Measurements from ENCODE around the gene LAGE3. TPM values are rescaled to one million over a fixed set of nuclear protein-coding genes. Genes with fewer than 3 reads are reported as not detected.

Gene LAGE3
- total RNA-seq: 22.3 and 23.5 TPM in 2 replicates

GRCh38 chrX:154478728-154479622, at the start of gene LAGE3:
TSS of gene LAGE3 (minus strand) at chrX:154479281. CDS start at chrX:154478915, 366 bp downstream.

GRCh38 chrX:154515966-154516655, 37.0 kb upstream of the LAGE3 start, which contains the start of gene FAM3A:
TSS of gene FAM3A (minus strand) at chrX:154516232. CDS start at chrX:154515772, 460 bp downstream.

DNA sequence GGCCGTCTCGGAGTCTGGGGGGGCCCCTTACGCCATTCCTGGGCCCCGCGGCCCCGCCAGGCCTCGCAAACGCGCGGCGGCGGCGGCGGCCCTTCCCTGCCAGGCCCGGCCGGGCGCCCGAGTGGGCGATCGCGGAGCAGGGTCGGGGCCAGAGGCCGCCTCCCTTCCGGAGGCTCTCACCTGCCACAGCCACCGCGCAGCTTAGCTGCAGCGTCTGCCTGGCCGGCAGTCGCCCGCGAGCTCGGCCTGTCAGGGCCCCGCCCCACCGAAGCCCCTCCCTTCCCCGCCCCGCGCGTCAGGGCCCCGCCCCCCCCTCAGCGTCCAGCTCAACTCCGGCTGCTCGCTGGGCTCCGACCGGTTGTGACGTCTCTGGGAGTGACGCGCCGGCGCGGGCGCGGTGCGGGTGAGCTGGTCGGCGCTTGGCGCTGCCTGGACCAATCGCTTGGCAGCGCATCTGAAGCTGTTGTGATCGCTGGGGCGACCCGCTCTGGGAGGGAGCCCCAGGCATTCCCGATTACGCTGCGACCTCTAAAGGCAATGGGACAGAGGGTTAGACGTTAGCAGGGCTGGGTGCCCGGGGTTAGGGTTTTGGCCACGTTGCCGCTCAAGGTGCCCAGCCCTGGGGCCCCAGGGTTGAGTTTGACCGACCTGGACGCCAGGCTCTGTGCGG, 11.5 kb upstream of the LAGE3 start, which contains the start of gene SLC10A3:
Gene SLC10A3, minus strand, starts transcription at position 216 of the 670 bp plus-strand sequence. CDS start 1,689 bp downstream, outside the sequence.

DNA sequence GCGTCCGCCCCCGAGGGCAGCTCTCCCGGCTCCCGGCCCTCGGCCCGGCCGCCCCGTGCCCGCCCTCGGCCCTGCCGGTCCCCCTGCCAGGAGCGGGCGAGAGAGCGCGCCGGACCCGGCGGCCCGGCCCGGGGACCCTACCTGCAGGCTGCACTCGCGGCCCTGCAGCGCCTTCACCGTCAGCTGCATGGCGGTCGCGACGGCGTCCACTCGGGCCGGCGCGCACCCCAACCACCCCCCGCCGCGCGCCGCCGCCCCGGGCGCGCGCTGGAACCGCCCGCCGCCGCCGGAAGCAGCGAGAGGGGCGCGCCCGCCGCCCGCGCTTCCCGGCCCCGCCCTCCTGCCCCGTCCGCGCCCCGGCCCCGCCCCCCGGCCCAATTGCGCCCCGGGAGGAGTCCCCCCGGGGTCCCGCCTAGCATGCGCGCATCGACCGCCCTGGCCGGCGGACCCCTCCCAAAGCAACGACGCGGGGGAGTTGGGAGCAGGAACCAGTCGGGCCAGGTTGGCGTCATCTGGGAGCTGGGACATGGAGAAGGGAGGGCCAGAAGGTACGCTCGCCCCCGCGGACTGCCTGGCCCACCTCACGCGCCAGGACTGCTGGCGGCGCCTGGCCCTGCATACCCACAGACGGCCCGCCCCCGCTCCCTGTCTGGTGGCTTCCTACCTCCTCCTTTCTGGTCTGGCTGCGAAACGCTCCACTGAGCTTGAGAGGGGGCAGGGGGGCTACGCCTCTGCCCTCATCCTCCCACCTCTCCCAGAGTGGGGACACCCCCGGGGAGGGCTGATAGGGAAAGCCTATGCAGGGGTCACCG, 7.5 kb upstream of the LAGE3 start, which contains the start of gene UBL4A:
Gene UBL4A, minus strand, starts transcription at position 220 of the 812 bp plus-strand sequence. Its CDS starts 31 bp downstream, at position 189.

GRCh38 chrX:154458116-154458953, 20.7 kb downstream of the LAGE3 start, which contains the start of gene PLXNA3:
TSS of gene PLXNA3 (plus strand) at chrX:154458281. CDS start at chrX:154460184, 1,903 bp downstream.

DNA sequence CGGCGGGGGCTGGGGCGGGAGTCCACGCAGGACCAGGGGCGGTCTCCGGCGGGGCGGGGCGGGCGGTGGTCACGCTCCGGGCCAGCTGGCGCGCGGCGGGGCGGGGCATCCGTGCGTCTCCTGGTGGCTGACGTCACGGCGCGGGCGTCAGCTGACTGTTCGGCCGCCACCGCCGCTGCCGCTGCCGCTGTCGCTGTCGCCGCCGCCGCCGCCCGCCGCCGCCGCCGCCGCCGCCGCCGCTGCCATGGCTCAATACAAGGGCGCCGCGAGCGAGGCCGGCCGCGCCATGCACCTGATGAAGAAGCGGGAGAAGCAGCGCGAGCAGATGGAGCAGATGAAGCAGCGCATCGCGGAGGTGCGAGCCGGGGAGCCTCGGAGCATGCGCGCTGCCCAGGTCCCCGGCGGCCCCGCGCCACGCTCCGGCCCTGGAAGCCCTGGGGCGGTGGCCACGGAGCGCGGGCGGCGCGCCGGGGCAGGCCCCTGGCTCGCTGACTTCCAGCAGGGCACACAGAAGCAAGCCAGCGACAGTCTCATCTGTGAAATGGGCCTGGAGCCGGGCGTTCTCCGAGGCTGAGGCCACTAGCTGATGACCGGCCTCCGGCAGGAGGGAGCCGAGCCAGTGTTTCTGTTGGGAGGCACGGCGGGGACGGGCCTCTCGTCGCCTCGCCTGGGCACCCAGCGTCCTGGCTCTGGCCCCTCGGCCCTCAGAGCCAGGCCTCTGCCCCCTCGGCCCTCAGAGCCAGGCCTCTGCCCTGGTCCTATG, 34.9 kb downstream of the LAGE3 start, which contains the start of gene FAM50A:
Gene FAM50A, plus strand, starts transcription at position 150 of the 763 bp plus-strand sequence. Its CDS starts 95 bp downstream, at position 245.

DNA sequence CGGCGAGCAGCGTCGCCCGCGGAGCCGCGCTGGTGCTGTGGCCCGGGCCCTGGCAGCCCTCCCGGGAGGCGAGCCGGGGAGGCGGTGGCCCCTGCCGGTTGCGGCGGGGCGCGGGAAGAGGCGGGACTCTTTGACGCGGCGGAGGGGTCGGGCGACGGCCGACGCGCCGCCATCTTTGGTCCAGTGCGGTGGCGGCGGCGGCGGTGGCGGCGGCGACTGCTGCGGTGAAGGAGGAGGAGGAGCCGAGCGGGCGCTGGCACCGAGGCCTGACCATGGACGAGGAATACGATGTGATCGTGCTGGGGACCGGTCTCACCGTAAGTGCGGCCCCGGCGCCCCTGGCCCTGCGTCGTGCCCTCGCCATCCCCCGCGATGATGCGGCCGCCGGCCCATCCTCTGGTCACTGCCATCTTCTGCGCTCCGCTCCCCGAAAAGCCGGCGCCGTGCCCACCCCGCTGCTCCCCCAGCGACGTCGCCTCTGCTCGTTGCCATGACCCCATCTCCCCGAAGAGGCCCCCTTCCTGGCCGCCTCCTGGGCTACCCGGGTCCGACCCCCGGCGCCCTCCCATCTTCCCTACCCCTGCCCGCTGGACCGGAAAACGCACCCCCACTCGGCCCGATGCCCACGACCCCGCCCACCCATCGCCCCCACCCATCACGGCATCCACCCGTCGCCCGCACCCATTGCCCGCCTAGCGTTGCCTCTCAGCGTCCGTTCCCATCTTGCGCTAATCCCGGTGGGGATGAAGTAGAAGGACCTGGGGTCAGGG, 41.9 kb downstream of the LAGE3 start, which contains the start of gene GDI1:
Gene GDI1, plus strand, starts transcription at position 172 of the 770 bp plus-strand sequence. Its CDS starts 101 bp downstream, at position 273.

DNA sequence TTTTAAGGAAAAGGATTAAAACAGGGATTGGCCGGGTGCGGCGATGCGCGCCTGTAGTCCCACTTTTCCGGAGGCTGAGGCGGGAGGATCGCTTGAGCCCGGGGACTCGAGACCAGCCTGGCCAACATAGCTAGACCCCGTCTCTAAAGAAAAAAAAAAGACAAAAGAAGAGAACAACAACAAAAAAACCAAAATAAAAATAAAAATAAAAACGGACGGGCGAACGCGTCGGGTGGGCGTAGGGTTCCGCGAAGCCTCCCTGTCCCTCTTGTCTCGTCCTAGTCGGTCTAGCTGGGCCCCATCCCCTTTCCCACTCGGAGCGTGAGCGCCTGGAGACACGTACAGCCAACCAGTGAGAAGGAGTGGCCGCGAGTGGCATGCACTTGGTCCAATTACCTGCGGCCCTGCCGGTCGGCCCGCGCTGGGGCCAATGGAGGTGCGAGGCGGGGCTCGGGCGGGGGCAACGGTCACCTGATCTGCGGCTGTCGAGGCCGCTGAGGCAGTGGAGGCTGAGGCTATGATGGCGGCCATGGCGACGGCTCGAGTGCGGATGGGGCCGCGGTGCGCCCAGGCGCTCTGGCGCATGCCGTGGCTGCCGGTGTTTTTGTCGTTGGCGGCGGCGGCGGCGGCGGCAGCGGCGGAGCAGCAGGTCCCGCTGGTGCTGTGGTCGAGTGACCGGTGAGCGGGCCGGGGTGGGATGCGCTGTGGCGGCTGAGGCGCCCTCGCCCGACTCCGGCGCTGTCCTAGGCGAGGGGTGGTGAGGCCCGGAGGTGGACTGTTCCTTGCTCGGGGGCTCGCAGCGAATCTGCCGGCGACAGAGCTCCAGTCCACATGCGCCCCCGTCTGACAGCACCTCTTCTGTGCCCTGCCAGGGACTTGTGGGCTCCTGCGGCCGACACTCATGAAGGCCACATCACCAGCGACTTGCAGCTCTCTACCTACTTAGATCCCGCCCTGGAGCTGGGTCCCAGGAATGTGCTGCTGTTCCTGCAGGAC, 50.6 kb downstream of the LAGE3 start, which contains the start of gene ATP6AP1:
Gene ATP6AP1, plus strand, starts transcription at position 502 of the 996 bp plus-strand sequence. Its CDS starts 16 bp downstream, at position 518.

Other genes with a start within 250 kb of the LAGE3 start
- gene OPN1MW3, start 221.7 kb downstream of the LAGE3 start, total RNA-seq: not detected in 2 replicates
- 0.17 TPM in 1 of 2 replicates, not detected in the other for gene TEX28, start 184.2 kb downstream of the LAGE3 start, total RNA-seq
- not detected in 2 replicates for gene TKTL1, start 183.5 kb downstream of the LAGE3 start, total RNA-seq
- gene FLNA, start 104.6 kb downstream of the LAGE3 start, total RNA-seq: 1,846 and 2,620 TPM in 2 replicates
- gene EMD, start 100.0 kb downstream of the LAGE3 start, total RNA-seq: 25.6 and 29.4 TPM in 2 replicates
- 1,913 and 5,394 TPM in 2 replicates for gene RPL10, start 80.9 kb downstream of the LAGE3 start, total RNA-seq
- 60.4 and 78.9 TPM in 2 replicates for gene DNASE1L1, start 70.0 kb downstream of the LAGE3 start, total RNA-seq
- gene TAFAZZIN, start 67.7 kb downstream of the LAGE3 start, total RNA-seq: 17.7 and 23.0 TPM in 2 replicates
- gene ATP6AP1, start 50.6 kb downstream of the LAGE3 start, total RNA-seq: 68.9 and 89.0 TPM in 2 replicates
- 63.3 and 141 TPM in 2 replicates for gene GDI1, start 42.1 kb downstream of the LAGE3 start, total RNA-seq
- gene FAM50A, start 35.1 kb downstream of the LAGE3 start, total RNA-seq: 73.3 and 85.2 TPM in 2 replicates
- 24.0 and 31.8 TPM in 2 replicates for gene PLXNA3, start 21.0 kb downstream of the LAGE3 start, total RNA-seq
- gene UBL4A, start 7.3 kb upstream of the LAGE3 start, total RNA-seq: 39.0 and 75.4 TPM in 2 replicates
- 21.1 and 33.6 TPM in 2 replicates for gene SLC10A3, start 11.3 kb upstream of the LAGE3 start, total RNA-seq
- gene FAM3A, start 37.0 kb upstream of the LAGE3 start, total RNA-seq: 38.3 and 43.5 TPM in 2 replicates
- 141 and 233 TPM in 2 replicates for gene G6PD, start 67.6 kb upstream of the LAGE3 start, total RNA-seq
- gene IKBKG, start 68.3 kb upstream of the LAGE3 start, total RNA-seq: 26.5 and 28.6 TPM in 2 replicates
- not detected in 2 replicates for gene CTAG1A, start 105.9 kb upstream of the LAGE3 start, total RNA-seq
- not detected in 2 replicates for gene CTAG1B, start 140.0 kb upstream of the LAGE3 start, total RNA-seq
- not detected in 2 replicates for gene CTAG2, start 174.3 kb upstream of the LAGE3 start, total RNA-seq

All from smooth muscle cell of trachea (primary cell).